Activated CD4-positive, alpha-beta T cell treated with anti-CD3 and anti-CD28 coated beads, Interleukin-2, Interleukin-6, amounts not matched to agents 100 ng/mL and 50 ng/mL, durations not matched to agents 16 hours and 8 hours (primary cell): ENCODE results near the gene DUSP2.

Source experiments
- DNase-seq: peaks from one replicate; pipeline ENCODE4 v3.0.0-alpha.2; 2020

DUSP2 gene

GRCh38 chr2:96099861-96100798 lies 45.1 kb downstream of the DUSP2 start:
- DNase-seq, result no peak

GRCh38 chr2:96098900-96099590 lies 46.2 kb downstream of the DUSP2 start:
- no peak for DNase-seq

DNA sequence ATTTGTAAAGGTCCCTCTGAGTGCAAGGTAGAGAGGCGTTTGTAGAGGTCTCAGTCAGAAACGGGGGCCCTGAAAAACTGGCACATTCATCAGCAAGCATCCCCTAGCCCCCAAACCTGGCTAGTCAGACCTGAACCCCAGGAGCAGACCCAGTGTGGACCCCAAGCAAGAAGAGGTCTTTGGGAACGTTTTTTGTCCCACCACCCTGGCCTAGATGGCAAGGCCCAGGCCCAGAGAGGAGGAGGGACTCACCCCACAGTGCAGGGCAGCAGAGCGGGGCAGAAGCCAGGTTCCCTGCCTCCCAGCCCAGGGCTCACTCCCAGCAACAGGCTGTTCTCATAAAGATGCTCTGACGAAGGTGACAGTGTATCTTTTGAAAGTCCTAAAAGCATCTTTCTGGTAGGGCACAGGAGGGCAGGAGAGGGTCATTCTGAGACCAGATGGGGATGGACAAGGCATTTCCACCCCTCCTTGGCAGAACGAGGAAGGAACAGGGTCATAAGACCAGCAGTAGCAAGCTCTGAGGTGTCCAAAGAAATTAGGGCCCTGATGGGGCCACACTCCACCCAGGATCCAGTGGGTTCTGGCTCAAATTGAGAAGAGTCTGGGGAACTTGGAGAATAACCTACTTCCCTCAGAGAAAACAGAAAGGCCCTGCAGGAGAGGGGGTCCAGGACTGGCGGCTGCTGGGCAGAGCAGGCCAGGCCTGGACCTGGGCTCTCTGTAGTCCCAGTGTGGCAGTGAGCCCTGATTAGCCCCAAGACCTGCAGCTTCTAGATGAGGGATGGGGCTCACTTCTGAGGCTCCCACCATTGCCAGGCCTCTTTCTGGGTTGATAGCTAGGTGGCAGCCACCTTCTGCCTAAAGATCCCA lies 47.1 kb downstream of the DUSP2 start:
- DNase-seq, result no peak

DNA sequence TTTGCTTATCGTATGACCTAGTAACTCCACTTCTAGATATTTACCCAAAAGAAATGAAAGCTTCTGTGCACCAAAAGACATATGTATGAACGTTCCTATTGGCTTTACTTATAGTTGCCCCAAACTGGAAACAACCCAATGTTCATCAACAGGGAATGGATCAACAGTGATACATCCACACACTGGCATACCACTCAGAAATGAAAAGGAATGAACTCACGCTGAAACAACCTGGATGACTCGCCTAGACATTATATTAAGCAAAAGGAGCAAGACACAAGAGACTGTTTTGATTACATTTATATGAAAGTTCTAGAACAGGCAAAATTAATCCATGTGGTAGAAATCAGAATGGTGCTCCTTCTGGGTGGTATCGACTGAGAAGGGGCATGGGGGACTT lies 47.8 kb downstream of the DUSP2 start:
- no peak for DNase-seq

GRCh38 chr2:96095116-96095636 lies 50.1 kb downstream of the DUSP2 start:
- no peak for DNase-seq

GRCh38 chr2:96093528-96093927 lies 51.7 kb downstream of the DUSP2 start:
- DNase-seq, result no peak
